ENCODE measurements around the gene ATG13. TPM values are rescaled to one million over a fixed set of nuclear protein-coding genes. Genes with fewer than 3 reads are reported as not detected.

Gene ATG13
- polyA plus RNA-seq, 1 donor (not counting 4 experiments of a cell fraction or from before 2014, with no cell fraction given), result 33.3 TPM

- Histone ChIP-seq H3K36me3 (ENCODE audit: control insufficient read depth in 2 of 2, extremely low read depth in 1 of 2, insufficient read depth in 2 of 2, low read length in 2 of 2) (peaks cover 7 to 9% of the 10 kb centered on the region in 2 experiments), H3K9ac (ENCODE audit: control insufficient read depth, extremely low read depth, insufficient read depth, low read length) (no peak overlapping the region), H3K4me1 (ENCODE audit: control insufficient read depth, extremely low read depth, insufficient read depth, low read length) (no peaks in the 10 kb centered on the region), H2AFZ (ENCODE audit: control insufficient read depth, low read length) (no peak overlapping the region), H3K4me3 (ENCODE audit: control insufficient read depth in 2 of 3, extremely low read depth in 1 of 3, insufficient read depth in 2 of 3, low read depth in 1 of 3, low read length in 3 of 3) (no peak overlapping the region), H3K9me3 (ENCODE audit: control insufficient read depth, low read depth, low read length) (no peaks in the 10 kb centered on the region), H3K27ac (ENCODE audit: control insufficient read depth, insufficient read depth, low read length) (no peak overlapping the region), H4K20me1 (ENCODE audit: control insufficient read depth, extremely low read depth, insufficient read depth, low read length) (no peaks in the 10 kb centered on the region), H3K27me3 (ENCODE audit: control insufficient read depth, extremely low read depth, insufficient read depth, low read length) (no peaks in the 10 kb centered on the region), H3K9me1 (ENCODE audit: control insufficient read depth, extremely low read depth, insufficient read depth, low read length) (no peaks in the 10 kb centered on the region), H3K79me2 (ENCODE audit: control insufficient read depth, insufficient read depth, low read length) (peaks cover 18% of the 10 kb centered on the region), H3K4me2 (ENCODE audit: control insufficient read depth, extremely low read depth, insufficient read depth, low read depth, low read length) (no peak overlapping the region)
- no peak for DNase-seq (ENCODE audit: low read depth, low spot score)
- no peak for FAIRE-seq
- dilution Hi-C loops (cut with MboI; ENCODE audit: extremely low pct_ligation_motif_present, low sequenced_read_pairs), result no loop called here
- TF ChIP-seq, protein P1, sequence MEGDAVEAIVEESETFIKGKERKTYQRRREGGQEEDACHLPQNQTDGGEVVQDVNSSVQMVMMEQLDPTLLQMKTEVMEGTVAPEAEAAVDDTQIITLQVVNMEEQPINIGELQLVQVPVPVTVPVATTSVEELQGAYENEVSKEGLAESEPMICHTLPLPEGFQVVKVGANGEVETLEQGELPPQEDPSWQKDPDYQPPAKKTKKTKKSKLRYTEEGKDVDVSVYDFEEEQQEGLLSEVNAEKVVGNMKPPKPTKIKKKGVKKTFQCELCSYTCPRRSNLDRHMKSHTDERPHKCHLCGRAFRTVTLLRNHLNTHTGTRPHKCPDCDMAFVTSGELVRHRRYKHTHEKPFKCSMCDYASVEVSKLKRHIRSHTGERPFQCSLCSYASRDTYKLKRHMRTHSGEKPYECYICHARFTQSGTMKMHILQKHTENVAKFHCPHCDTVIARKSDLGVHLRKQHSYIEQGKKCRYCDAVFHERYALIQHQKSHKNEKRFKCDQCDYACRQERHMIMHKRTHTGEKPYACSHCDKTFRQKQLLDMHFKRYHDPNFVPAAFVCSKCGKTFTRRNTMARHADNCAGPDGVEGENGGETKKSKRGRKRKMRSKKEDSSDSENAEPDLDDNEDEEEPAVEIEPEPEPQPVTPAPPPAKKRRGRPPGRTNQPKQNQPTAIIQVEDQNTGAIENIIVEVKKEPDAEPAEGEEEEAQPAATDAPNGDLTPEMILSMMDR (optimal IDR thresholded peaks at IDR 0.05 in 1 of 3, IDR thresholded peaks at IDR 0.05 in 1 of 3, conservative IDR thresholded peaks at IDR 0.05 in 1 of 3; ENCODE audit: extremely low read depth in 1 of 3, insufficient read depth in 2 of 3, low read length in 3 of 3), result no peak
- TF ChIP-seq EZH2 (IDR thresholded peaks at IDR 0.05; ENCODE audit: low read length), result no peak
Measured at GRCh38 chr11:46625406-46625805, 8.1 kb downstream of the ATG13 start.

- FAIRE-seq, result no peak
- dilution Hi-C loops (cut with MboI; ENCODE audit: extremely low pct_ligation_motif_present, low sequenced_read_pairs), result no loop called here
- peaks cover 6 to 11% of the 10 kb centered on the region in 2 experiments for H3K36me3 ChIP-seq (ENCODE audit: control insufficient read depth in 2 of 2, extremely low read depth in 1 of 2, insufficient read depth in 2 of 2, low read length in 2 of 2)
Measured at GRCh38 chr11:46628961-46629360, 11.6 kb downstream of the ATG13 start.

More at GRCh38 chr11:46628961-46629360, 11.6 kb downstream of the ATG13 start:
- H2AFZ ChIP-seq (ENCODE audit: control insufficient read depth, low read length), result no peak overlapping the region
- H3K9me1 ChIP-seq (ENCODE audit: control insufficient read depth, extremely low read depth, insufficient read depth, low read length), result no peaks in the 10 kb centered on the region
- H4K20me1 ChIP-seq (ENCODE audit: control insufficient read depth, extremely low read depth, insufficient read depth, low read length), result no peaks in the 10 kb centered on the region
- no peaks in the 10 kb centered on the region for H3K4me1 ChIP-seq (ENCODE audit: control insufficient read depth, extremely low read depth, insufficient read depth, low read length)
- H3K9me3 ChIP-seq (ENCODE audit: control insufficient read depth, low read depth, low read length), result no peaks in the 10 kb centered on the region
- no peak overlapping the region for H3K4me2 ChIP-seq (ENCODE audit: control insufficient read depth, extremely low read depth, insufficient read depth, low read depth, low read length)
- no peaks in the 10 kb centered on the region for H3K27me3 ChIP-seq (ENCODE audit: control insufficient read depth, extremely low read depth, insufficient read depth, low read length)
- H3K27ac ChIP-seq (ENCODE audit: control insufficient read depth, insufficient read depth, low read length), result no peak overlapping the region
- H3K4me3 ChIP-seq (ENCODE audit: control insufficient read depth in 2 of 3, extremely low read depth in 1 of 3, insufficient read depth in 2 of 3, low read depth in 1 of 3, low read length in 3 of 3), result no peak overlapping the region
- no peak for DNase-seq (ENCODE audit: low read depth, low spot score)
- TF ChIP-seq EZH2 (IDR thresholded peaks at IDR 0.05; ENCODE audit: low read length), result no peak
- TF ChIP-seq, protein P1 (optimal IDR thresholded peaks at IDR 0.05 in 1 of 3, IDR thresholded peaks at IDR 0.05 in 1 of 3, conservative IDR thresholded peaks at IDR 0.05 in 1 of 3; ENCODE audit: extremely low read depth in 1 of 3, insufficient read depth in 2 of 3, low read length in 3 of 3), result no peak
- no peak overlapping the region for H3K9ac ChIP-seq (ENCODE audit: control insufficient read depth, extremely low read depth, insufficient read depth, low read length)
- peaks cover 7% of the 10 kb centered on the region for H3K79me2 ChIP-seq (ENCODE audit: control insufficient read depth, insufficient read depth, low read length)

All from keratinocyte (primary cell).